ENCODE measurements around the gene GRK4.

DNA sequence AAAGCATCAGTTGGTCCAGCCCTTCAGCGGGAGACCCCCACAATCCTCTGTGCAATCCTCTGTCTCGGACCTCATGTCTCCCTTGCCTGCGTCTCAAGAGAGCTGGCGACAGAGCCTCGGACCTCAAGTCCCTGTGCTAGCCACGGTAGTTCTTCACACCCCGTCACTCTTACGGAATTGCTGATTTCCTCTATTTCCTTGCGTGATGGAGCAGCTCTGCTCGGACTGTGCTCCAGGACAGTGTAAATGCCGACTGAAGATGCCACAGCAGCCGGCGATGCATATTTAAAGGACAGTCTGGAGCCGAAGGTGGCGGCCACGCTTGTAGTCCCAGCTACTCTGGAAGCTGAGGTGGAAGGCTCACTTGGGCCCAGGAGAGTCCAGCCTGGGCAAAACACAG, 1.9 kb downstream of the GRK4 start:
- no peak for TF ChIP-seq CTCF (IDR thresholded peaks at IDR 0.05)
- TF ChIP-seq POLR2AphosphoS5 (IDR thresholded peaks at IDR 0.05): no peak
